Epithelial cell of proximal tubule (primary cell): ENCODE results near the gene EFNA5. TPM values are rescaled to one million over a fixed set of nuclear protein-coding genes. Genes with fewer than 3 reads are reported as not detected.
"Not testable (repeated sequence)": the region's sequence is repeated elsewhere in the genome, so short reads cannot be mapped to it uniquely, and the experiment has no call there.

Experiments
- DNase-seq: peaks from one replicate; pipeline ENCODE4 v3.0.0-alpha.2; 2011; ENCODE audit warnings: low read depth
- H3K4me3 ChIP-seq: 2 replicates; pipeline ENCODE4 v1.5.1; 2011; ENCODE audit warnings: low read depth, mild to moderate bottlenecking, low read length
- CTCF ChIP-seq: conservative IDR thresholded peaks from 2 replicates; pipeline ENCODE4 v1.5.1; 2012; ENCODE audit warnings: low read depth, mild to moderate bottlenecking, low read length
- total RNA-seq: library from RNA; depleted of rRNA; stranded (reverse); fragments of >200 nt; gene quantifications from 2 replicates; pipeline ENCODE4 v1.2.3, GENCODE V29; 2015

EFNA5 gene
- total RNA-seq, 1 donor from 2014 or later: 28.1 TPM

- no peak for TF ChIP-seq CTCF
- H3K4me3 ChIP-seq: no peak overlapping the region
- DNase-seq: no peak
Observed at GRCh38 chr5:107500840-107501239, 169.9 kb downstream of the EFNA5 start.

- H3K4me3 ChIP-seq: no peak overlapping the region
- no peak for TF ChIP-seq CTCF
- DNase-seq: no peak
Observed at GRCh38 chr5:107500347-107500746, 170.4 kb downstream of the EFNA5 start.

- H3K4me3 ChIP-seq: no peak overlapping the region
- no peak for DNase-seq
- no peak for TF ChIP-seq CTCF
Observed at GRCh38 chr5:107499776-107500175, 171.0 kb downstream of the EFNA5 start.

GRCh38 chr5:107499237-107499636 is 171.5 kb downstream of the EFNA5 start:
- DNase-seq: no peak
- no peak for TF ChIP-seq CTCF
- no peak overlapping the region for H3K4me3 ChIP-seq

- no peak for TF ChIP-seq CTCF
- no peak for DNase-seq
- H3K4me3 ChIP-seq: no peak overlapping the region
Observed at GRCh38 chr5:107496466-107496865, 174.3 kb downstream of the EFNA5 start.

- DNase-seq, H3K4me3 ChIP-seq: not testable (repeated sequence)
Observed at GRCh38 chr5:107494129-107494528, 176.6 kb downstream of the EFNA5 start.

- H3K4me3 ChIP-seq: no peak overlapping the region
- DNase-seq: no peak
- TF ChIP-seq CTCF: no peak
Observed at GRCh38 chr5:107487056-107487542, 183.6 kb downstream of the EFNA5 start.
